ENCODE results near the gene PGS1.

The PGS1 gene

DNA sequence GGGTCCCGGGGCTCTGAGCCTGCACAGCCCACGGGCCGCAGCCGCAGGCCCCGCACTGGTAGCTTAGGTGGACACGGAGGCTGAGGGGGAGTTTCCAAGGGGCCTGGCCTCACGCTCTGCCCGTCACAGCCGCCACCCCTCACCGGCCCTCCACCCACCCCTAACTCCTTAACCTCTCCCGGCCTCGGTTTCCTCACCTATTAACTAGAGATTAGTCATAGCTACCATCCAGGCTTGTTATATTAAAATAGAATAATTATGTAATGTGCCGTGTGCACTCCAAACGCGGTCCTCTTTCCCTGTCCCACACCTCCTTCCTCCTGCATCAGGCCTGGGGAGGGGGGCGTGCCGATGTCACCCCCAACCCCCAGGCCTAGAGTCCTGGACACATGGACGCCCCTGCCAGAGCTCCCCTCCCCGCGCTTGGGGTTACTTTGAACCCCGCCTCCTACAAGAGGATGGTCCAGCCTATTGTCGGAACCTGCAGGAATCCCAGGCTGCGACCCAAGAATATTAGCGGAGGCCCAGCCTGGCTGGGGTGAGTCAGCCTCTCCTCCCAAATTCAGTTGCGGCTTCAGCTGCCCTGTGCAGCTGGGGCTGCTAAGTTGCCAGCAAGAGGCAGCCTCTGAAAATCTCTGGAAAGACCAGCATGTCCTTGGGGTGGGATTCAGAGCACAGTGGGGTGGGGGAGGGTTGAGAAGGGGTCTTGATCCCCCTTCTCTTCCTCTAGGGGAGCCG is 35.8 kb upstream of the PGS1 start:
- peak overlapping the region; percentile 95 for H3K27ac Mint-ChIP-seq
- CTCF ChIA-PET, result interaction anchor here (1.1 kb wide), 2 partner anchors 13 to 91 kb away, joined by 3 read pairs; no protein-coding TSS in a partner anchor
- peaks cover 79% of the 10 kb centered on the region for H3K4me1 Mint-ChIP-seq
- H3K9me3 Mint-ChIP-seq, result no peaks in the 10 kb centered on the region
- no peak for DNase-seq
- no peaks in the 10 kb centered on the region for H3K36me3 Mint-ChIP-seq
- peaks cover 46% of the 10 kb centered on the region for H3K27me3 Mint-ChIP-seq
- peak overlapping the region; percentile 56 for H3K4me3 Mint-ChIP-seq

- peaks cover 80% of the 10 kb centered on the region for H3K4me1 Mint-ChIP-seq
Observed at GRCh38 chr17:78343187-78343542, 35.3 kb upstream of the PGS1 start.

GRCh38 chr17:78343543-78344201 is 34.8 kb upstream of the PGS1 start:
- no peaks in the 10 kb centered on the region for H3K36me3 Mint-ChIP-seq
- H3K4me3 Mint-ChIP-seq, result peak overlapping the region; percentile 56
- H3K27me3 Mint-ChIP-seq, result peaks cover 48% of the 10 kb centered on the region
- H3K4me1 Mint-ChIP-seq, result peaks cover 79% of the 10 kb centered on the region
- CTCF ChIA-PET, result interaction anchor here (0.9 to 1.4 kb wide), 5 partner anchors 11 to 78 kb away, joined by 3 to 7 read pairs (median 3); partner anchors contain the start of gene SOCS3
- H3K27ac Mint-ChIP-seq, result peak overlapping the region; percentile 95
- peak; percentile 91 for DNase-seq
- no peaks in the 10 kb centered on the region for H3K9me3 Mint-ChIP-seq

More at GRCh38 chr17:78343187-78343542, 35.3 kb upstream of the PGS1 start:
- DNase-seq, result peak; percentile 57
- H3K9me3 Mint-ChIP-seq, result no peaks in the 10 kb centered on the region
- peak overlapping the region; percentile 95 for H3K27ac Mint-ChIP-seq
- peak overlapping the region; percentile 56 for H3K4me3 Mint-ChIP-seq
- H3K36me3 Mint-ChIP-seq, result no peaks in the 10 kb centered on the region
- CTCF ChIA-PET, result interaction anchor here (0.9 to 1.4 kb wide), 3 partner anchors 12 to 17 kb away, joined by 3 to 7 read pairs (median 3); partner anchors contain the start of gene SOCS3
- H3K27me3 Mint-ChIP-seq, result peaks cover 46% of the 10 kb centered on the region

- peaks cover 46% of the 10 kb centered on the region for H3K27me3 Mint-ChIP-seq
- peaks cover 72% of the 10 kb centered on the region for H3K4me1 Mint-ChIP-seq
- H3K36me3 Mint-ChIP-seq, result no peaks in the 10 kb centered on the region
- no peaks in the 10 kb centered on the region for H3K9me3 Mint-ChIP-seq
- no peak overlapping the region for H3K4me3 Mint-ChIP-seq
- no peak for DNase-seq
- CTCF ChIA-PET, result interaction anchor here (0.7 to 1.4 kb wide), 6 partner anchors 10 to 77 kb away, joined by 3 to 7 read pairs (median 3); partner anchors contain the start of gene SOCS3
- peak overlapping the region; percentile 28 for H3K27ac Mint-ChIP-seq
Observed at GRCh38 chr17:78344666-78345065, 33.8 kb upstream of the PGS1 start.

DNA sequence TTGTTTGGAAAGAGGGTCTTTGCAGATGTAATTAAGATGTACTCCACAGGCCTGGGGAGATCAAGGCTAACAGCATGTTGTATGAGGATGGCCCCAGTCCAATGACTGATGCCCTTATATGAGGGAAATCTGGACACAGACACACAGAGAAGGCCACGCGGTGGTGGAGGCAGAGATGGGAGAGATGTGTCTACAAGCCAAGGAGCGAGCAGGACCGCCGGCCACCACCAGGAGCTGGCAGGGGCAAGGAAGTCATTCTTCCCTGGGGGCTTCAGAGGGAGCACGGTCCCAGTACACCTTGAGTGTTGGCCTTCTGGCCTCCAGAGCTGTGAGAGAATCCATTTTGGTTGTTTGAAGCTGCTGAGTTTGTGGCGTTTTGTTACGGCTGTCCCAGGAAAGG is 33.3 kb upstream of the PGS1 start:
- no peak for DNase-seq
- H3K27me3 Mint-ChIP-seq, result peaks cover 41% of the 10 kb centered on the region
- peaks cover 72% of the 10 kb centered on the region for H3K4me1 Mint-ChIP-seq
- H3K4me3 Mint-ChIP-seq, result no peak overlapping the region
- H3K36me3 Mint-ChIP-seq, result no peaks in the 10 kb centered on the region
- CTCF ChIA-PET, result interaction anchor here (0.7 to 1.9 kb wide), 2 partner anchors 11 to 54 kb away, joined by 3 to 4 read pairs; no protein-coding TSS in a partner anchor
- no peak overlapping the region for H3K27ac Mint-ChIP-seq
- no peaks in the 10 kb centered on the region for H3K9me3 Mint-ChIP-seq

GRCh38 chr17:78345791-78346494 is 32.5 kb upstream of the PGS1 start:
- CTCF ChIA-PET, result interaction anchor here (1.9 kb wide), 1 partner anchor 10 kb away, joined by 4 read pairs; no protein-coding TSS in a partner anchor
- H3K27ac Mint-ChIP-seq, result no peak overlapping the region
- H3K4me3 Mint-ChIP-seq, result no peak overlapping the region
- no peaks in the 10 kb centered on the region for H3K36me3 Mint-ChIP-seq
- DNase-seq, result no peak
- peaks cover 33% of the 10 kb centered on the region for H3K27me3 Mint-ChIP-seq
- no peaks in the 10 kb centered on the region for H3K9me3 Mint-ChIP-seq
- H3K4me1 Mint-ChIP-seq, result peaks cover 72% of the 10 kb centered on the region

GRCh38 chr17:78346605-78347250 is 31.7 kb upstream of the PGS1 start:
- H3K36me3 Mint-ChIP-seq, result no peaks in the 10 kb centered on the region
- peaks cover 72% of the 10 kb centered on the region for H3K4me1 Mint-ChIP-seq
- CTCF ChIA-PET, result interaction anchor here (1.9 kb wide), 1 partner anchor 10 kb away, joined by 4 read pairs; no protein-coding TSS in a partner anchor
- H3K9me3 Mint-ChIP-seq, result no peaks in the 10 kb centered on the region
- H3K27ac Mint-ChIP-seq, result no peak overlapping the region
- H3K27me3 Mint-ChIP-seq, result peaks cover 33% of the 10 kb centered on the region
- no peak overlapping the region for H3K4me3 Mint-ChIP-seq
- DNase-seq, result no peak

DNA sequence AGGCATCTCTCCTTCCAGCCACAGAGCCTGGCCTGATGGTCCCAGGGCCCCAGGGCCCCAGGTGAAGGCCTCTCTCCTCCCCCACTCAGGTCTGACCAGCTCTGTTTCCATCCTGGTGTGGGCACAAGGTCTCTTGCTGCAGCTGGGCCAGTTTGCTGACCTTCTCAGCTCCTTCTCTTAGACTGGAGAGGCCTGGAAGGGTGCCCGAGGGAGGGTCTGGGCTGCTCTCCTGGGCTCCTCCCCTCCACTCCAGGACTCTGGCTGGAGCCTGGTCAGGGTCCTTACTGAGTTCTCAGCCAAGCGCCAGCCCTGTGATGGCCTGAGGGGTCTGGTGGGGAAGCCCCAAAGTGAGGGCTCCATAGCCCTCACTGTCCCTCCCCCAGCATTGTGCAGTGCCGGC is 31.0 kb upstream of the PGS1 start:
- Mint-ChIP-seq H3K36me3 (no peaks in the 10 kb centered on the region), H3K4me3 (no peak overlapping the region), H3K9me3 (no peaks in the 10 kb centered on the region), H3K4me1 (peaks cover 78% of the 10 kb centered on the region), H3K27ac (no peak overlapping the region), H3K27me3 (peaks cover 33% of the 10 kb centered on the region)
- CTCF ChIA-PET, result no interaction called here
- no peak for DNase-seq

DNA sequence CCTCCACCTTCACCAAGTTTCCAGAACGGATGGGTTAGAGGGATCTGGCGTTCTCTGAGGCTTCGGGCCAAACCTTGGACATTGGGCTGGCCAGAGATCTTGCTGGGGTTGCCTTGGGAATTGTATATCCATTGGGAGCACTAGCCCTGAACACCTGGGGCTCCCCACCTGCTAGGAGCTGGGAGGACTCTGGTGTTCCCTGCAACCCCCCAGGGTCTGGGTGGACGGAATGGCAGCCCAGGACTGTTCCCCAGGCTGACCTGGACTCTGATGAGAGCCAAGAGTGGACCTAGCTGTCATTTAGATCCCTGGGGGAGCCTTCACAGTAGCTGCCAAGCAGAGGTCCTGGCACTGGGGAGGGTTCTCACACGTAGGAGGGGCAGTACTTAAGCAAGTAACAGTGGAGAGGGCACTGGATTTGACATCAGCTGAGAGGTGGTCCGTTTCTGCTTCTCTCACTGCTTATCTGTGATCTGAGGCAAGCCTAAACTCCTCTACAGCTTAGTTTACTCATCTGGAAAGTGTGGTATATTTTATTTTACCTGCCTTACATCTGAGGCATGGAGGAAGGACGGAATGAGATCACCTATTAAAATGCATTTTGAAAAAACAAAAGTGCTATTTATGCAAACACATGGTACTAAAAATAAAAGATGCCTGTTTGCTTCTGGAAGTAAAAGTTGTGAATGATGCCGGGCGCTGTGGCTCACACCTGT is 30.2 kb upstream of the PGS1 start:
- peaks cover 72% of the 10 kb centered on the region for H3K4me1 Mint-ChIP-seq

DNA sequence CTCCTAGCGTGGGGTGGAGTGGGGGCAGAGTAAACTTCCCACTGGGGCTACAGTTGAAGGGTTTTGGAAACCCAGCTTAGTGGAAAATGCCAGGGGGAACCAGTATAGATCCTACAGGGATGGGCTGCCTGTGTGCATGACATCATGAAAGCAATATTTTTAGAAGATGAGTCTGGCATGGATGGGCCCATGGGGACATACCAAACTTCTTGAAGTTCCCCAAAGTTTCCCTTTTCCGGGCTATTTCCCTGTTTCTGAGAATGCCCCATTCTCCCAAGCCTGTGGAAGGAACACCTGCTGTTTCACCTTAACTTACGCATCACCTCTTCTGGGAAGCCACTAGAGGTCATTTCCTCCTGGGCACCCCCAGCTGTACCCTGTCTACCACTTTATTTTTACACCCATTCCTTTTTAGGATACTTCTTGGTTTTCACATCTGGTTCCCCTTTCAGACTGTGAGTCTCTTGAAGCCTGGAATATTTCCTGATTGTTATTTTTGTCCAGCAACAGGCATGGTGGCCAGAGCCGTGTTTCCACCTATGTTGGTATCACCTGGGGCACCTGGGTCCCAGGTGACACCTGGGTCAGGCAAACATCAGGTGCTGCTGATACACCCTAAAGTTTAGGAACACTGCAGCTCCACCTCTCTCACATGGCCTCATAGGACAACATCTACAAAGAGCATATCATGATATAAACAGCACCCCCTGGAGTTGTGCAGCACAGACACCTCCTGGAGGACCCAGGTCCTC is 28.4 kb upstream of the PGS1 start:
- no peak for DNase-seq
- no peaks in the 10 kb centered on the region for H3K9me3 Mint-ChIP-seq
- peaks cover 25% of the 10 kb centered on the region for H3K27me3 Mint-ChIP-seq
- no peak overlapping the region for H3K4me3 Mint-ChIP-seq
- peaks cover under 1% of the 10 kb centered on the region for H3K36me3 Mint-ChIP-seq
- H3K27ac Mint-ChIP-seq, result peak overlapping the region; percentile 60
- H3K4me1 Mint-ChIP-seq, result peaks cover 74% of the 10 kb centered on the region
- CTCF ChIA-PET, result interaction anchor here (1.1 kb wide), 1 partner anchor 61 kb away, joined by 4 read pairs; no protein-coding TSS in a partner anchor

More for the DNA sequence above, 30.2 kb upstream of the PGS1 start:
- Mint-ChIP-seq H3K27me3 (peaks cover 33% of the 10 kb centered on the region), H3K9me3 (no peaks in the 10 kb centered on the region), H3K4me3 (no peak overlapping the region), H3K36me3 (no peaks in the 10 kb centered on the region), H3K27ac (no peak overlapping the region)
- no peak for DNase-seq
- CTCF ChIA-PET, result no interaction called here

DNA sequence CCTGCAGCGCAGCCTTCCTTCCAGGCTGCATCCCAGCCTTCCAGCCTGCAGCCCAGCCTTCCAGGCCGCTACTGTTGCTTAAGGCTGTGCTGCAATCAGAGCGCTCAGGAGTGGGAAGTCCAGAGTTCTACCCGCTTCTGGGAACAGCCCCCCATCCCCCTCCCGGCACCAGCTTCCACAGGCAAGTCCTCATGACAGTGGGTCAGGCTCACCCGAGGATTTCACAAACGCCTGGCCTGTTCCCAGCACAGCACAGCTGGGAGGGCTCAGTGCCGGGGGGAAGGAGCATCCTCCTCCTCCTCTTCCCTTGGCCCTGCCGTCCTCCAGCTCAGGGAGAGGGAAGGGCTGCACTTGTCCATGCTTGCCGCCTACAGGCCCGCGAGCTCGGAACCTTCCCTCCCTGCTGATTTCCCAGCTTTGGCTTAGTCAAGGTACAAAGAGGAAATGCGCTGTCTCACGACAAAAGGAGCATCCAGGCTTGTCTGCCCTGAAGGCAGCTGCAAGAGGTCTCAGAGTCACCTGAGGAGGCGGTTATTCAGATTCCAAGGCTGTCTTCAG is 26.9 kb upstream of the PGS1 start:
- Mint-ChIP-seq H3K9me3 (no peaks in the 10 kb centered on the region), H3K4me3 (peak overlapping the region; percentile 66), H3K36me3 (peaks cover 10% of the 10 kb centered on the region), H3K4me1 (peaks cover 77% of the 10 kb centered on the region), H3K27me3 (peaks cover 20% of the 10 kb centered on the region), H3K27ac (no peak overlapping the region)
- no peak for DNase-seq
- CTCF ChIA-PET, result no interaction called here

DNA sequence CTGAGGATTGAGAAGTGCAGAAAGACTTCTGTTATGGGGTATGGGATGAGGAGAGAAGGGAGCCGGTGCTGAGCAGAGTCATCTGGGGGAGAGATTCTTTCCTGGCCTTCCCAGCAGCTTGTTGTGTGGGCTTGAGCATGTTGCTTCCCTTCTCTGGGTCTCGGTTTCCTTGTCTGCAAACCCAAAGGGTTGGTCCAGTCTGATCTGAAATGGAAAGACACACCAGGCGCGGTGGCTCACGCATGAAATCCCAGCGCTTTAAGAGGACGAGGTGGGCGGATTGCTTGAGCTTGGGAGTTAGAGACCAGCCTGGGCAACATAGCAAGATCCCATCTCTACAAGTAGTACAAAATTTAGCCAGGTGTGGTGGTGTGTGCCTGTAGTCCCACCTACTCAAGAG is 24.6 kb upstream of the PGS1 start:
- DNase-seq, result no peak
- Mint-ChIP-seq H3K36me3 (peaks cover 32% of the 10 kb centered on the region), H3K4me3 (no peak overlapping the region), H3K27me3 (no peaks in the 10 kb centered on the region), H3K9me3 (no peaks in the 10 kb centered on the region), H3K27ac (peak overlapping the region; percentile 33), H3K4me1 (peaks cover 82% of the 10 kb centered on the region)
- CTCF ChIA-PET, result no interaction called here

Data from activated naive CD4-positive, alpha-beta T cell treated with anti-CD3 and anti-CD28 coated beads, Interleukin-2, amount 10 ng/mL, durations not matched to agents 7 days and 5 days (primary cell).